HepG2 (cell line): ENCODE measurements around the gene PLXNC1. TPM values are rescaled to one million over a fixed set of nuclear protein-coding genes. Genes with fewer than 3 reads are reported as not detected.

Experiments used
- ATAC-seq: fragments of 200-7000 bp; cut with Tn5 transposase; 3 replicates; pipeline ENCODE4 v1.9.1; 2020; ENCODE audit warnings: mild to moderate bottlenecking, moderate library complexity
- BruUV-seq: library from RNA; stranded (reverse); fragments of 400-500 nt; replicated peaks from 2 replicates; lab custom pipeline; 2021; lab: Mats Ljungman, UMichigan
- CTCF ChIA-PET: fragments of 300-600 bp; formaldehyde crosslinking; extraction: SDS; loops from one replicate; lab custom pipeline; 2021; ENCODE audit warnings: low total read pairs, inconsistent platforms, low intra/inter-chr PET ratio; lab: Yijun Ruan, JAX
- POLR2A ChIA-PET: fragments of 350-600 bp; sonication (Branson Sonifier 250); formaldehyde crosslinking; loops from one replicate; lab custom pipeline; 2020; ENCODE audit warnings: antibody characterized with exemption, inconsistent platforms; lab: Yijun Ruan, JAX
- DNase-seq: peaks from one replicate; pipeline ENCODE4 v3.0.0-alpha.2; 2015; ENCODE audit warnings: low spot score
- FAIRE-seq: peaks from 3 replicates; lab custom pipeline; 2011; peaks lifted over from hg19 to GRCh38; lab: Jason Lieb, UNC
- H2AFZ ChIP-seq: one replicate; pipeline ENCODE4 v1.6.1; 2011; ENCODE audit warnings: low read length, inconsistent platforms
- H3K27ac ChIP-seq: fragments of 300-600 bp; 3 replicates; pipeline ENCODE4 v1.8.0; 2011; ENCODE audit warnings: mixed run types, mild to moderate bottlenecking, mixed read lengths, low read length, inconsistent platforms; ENCODE audit not compliant: insufficient read depth; ENCODE audit errors: extremely low read length
- H3K27me3 ChIP-seq, 2 experiments: fragments of 200-600 bp in 1 of 2; 2 replicates in 1 of 2; 3 replicates in 1 of 2; pipeline versions ENCODE4 v1.6.0 to v1.8.0; 2011; ENCODE audit warnings: low read length in 2 of 2, mild to moderate bottlenecking in 2 of 2, moderate library complexity in 2 of 2, inconsistent platforms in 1 of 2; ENCODE audit not compliant: insufficient read depth in 2 of 2, control insufficient read depth in 1 of 2
- H3K36me3 ChIP-seq, 2 experiments: fragments of 200-600 bp in 1 of 2; replicated peaks in 1 of 2; 2 replicates in 1 of 2; 3 replicates in 1 of 2; pipeline versions ENCODE4 v1.5.1 to v1.8.0; 2011; ENCODE audit warnings: low read length in 2 of 2, inconsistent platforms in 1 of 2; ENCODE audit not compliant: insufficient read depth in 2 of 2, control insufficient read depth in 1 of 2
- H3K4me1 ChIP-seq: 2 replicates; pipeline ENCODE4 v1.5.1; 2012; ENCODE audit warnings: low read length, inconsistent platforms; ENCODE audit not compliant: insufficient read depth
- H3K4me2 ChIP-seq: 2 replicates; pipeline ENCODE4 v1.6.0; 2011; ENCODE audit warnings: low read depth, low read length, inconsistent platforms
- H3K4me3 ChIP-seq, 3 experiments: fragments of 200-600 bp in 1 of 3; sonication (generic), shearing (Covaris generic) in 1 of 3; replicated peaks in 1 of 3; 2 replicates each; pipeline ENCODE4 v1.5.1; 2011 to 2016; ENCODE audit warnings: low read length in 3 of 3, inconsistent platforms in 2 of 3, low read depth in 2 of 3, mild to moderate bottlenecking in 2 of 3, control low read depth in 1 of 3, mixed read lengths in 1 of 3; ENCODE audit not compliant: insufficient read depth in 1 of 3
- H3K79me2 ChIP-seq: one replicate; pipeline ENCODE4 v1.6.1; 2011; ENCODE audit warnings: low read length, inconsistent platforms; ENCODE audit not compliant: insufficient read depth
- H3K9ac ChIP-seq: 2 replicates; pipeline ENCODE4 v1.6.0; 2011; ENCODE audit warnings: mild to moderate bottlenecking, low read depth, low read length, inconsistent platforms; ENCODE audit not compliant: insufficient read depth
- H3K9me3 ChIP-seq: 2 replicates; pipeline ENCODE4 v1.5.1; 2012; ENCODE audit warnings: mild to moderate bottlenecking, low read length
- H4K20me1 ChIP-seq: 2 replicates; pipeline ENCODE4 v1.6.0; 2011; ENCODE audit warnings: inconsistent platforms, mild to moderate bottlenecking, low read length, moderate library complexity; ENCODE audit not compliant: insufficient read depth
- EP300 ChIP-seq, 3 experiments: sonication (generic) in 1 of 3; formaldehyde crosslinking in 1 of 3; IDR thresholded peaks; 2 replicates each; pipeline versions ENCODE4 v1.5.1 to v1.6.1; 2011 to 2020; ENCODE audit warnings: low read depth in 2 of 3, low read length in 2 of 3, borderline replicate concordance in 1 of 3, improper control_type of control experiment in 1 of 3, mild to moderate bottlenecking in 1 of 3, missing genetic modification reagents in 1 of 3, moderate library complexity in 1 of 3
- JARID2 ChIP-seq: sonication (generic); formaldehyde crosslinking; IDR thresholded peaks from 2 replicates; pipeline ENCODE4 v1.8.1; 2023; ENCODE audit warnings: missing genetic modification reagents, inconsistent platforms; ENCODE audit not compliant: insufficient replicate concordance
- PAX8 ChIP-seq: sonication (generic); formaldehyde crosslinking; IDR thresholded peaks from 2 replicates; pipeline ENCODE4 v1.8.0; 2022; ENCODE audit warnings: mild to moderate bottlenecking, missing genetic modification reagents, borderline replicate concordance
- RNF2 ChIP-seq: fragments of 450-650 bp; conservative IDR thresholded peaks from 2 replicates; pipeline ENCODE4 v1.6.1; 2016; ENCODE audit warnings: low read depth
- SOX13 ChIP-seq, 3 experiments: fragments of 450-650 bp in 1 of 3; sonication (generic) in 1 of 3; formaldehyde crosslinking in 1 of 3; IDR thresholded peaks in 2 of 3; conservative IDR thresholded peaks in 1 of 3; 2 replicates each; pipeline versions ENCODE4 v1.5.0 to v1.6.1; 2016 to 2020; ENCODE audit warnings: antibody characterized with exemption in 1 of 3, mild to moderate bottlenecking in 1 of 3, missing compliant biosample characterization in 1 of 3, missing genetic modification reagents in 1 of 3, moderate library complexity in 1 of 3
- ZNF367 ChIP-seq: sonication (generic); formaldehyde crosslinking; IDR thresholded peaks from 2 replicates; pipeline ENCODE4 v1.4.0; 2020; ENCODE audit warnings: missing genetic modification reagents, borderline replicate concordance
- ZNF431 ChIP-seq: sonication (generic); formaldehyde crosslinking; IDR thresholded peaks from 2 replicates; pipeline ENCODE4 v1.9.0; 2022; ENCODE audit warnings: missing genetic modification reagents, low read depth, mild to moderate bottlenecking, borderline replicate concordance
- ZNF780A ChIP-seq: sonication (generic); formaldehyde crosslinking; IDR thresholded peaks from 2 replicates; pipeline ENCODE4 v1.8.0; 2022; ENCODE audit warnings: mild to moderate bottlenecking, missing genetic modification reagents, moderate library complexity
- WGBS: methylation state at CpG from one replicate; pipeline ENCODE4 v1.1.6; 2017; ENCODE audit warnings: low lambda C conversion rate; 5-methylcytosine and 5-hydroxymethylcytosine counted together
- in situ Hi-C: cut with HindIII; loops from 2 replicates; pipeline ENCODE4 v1.10.0; 2017; ENCODE audit warnings: low pct_unique_long_range_greater_than_20kb; ENCODE audit not compliant: extremely low pct_ligation_motif_present
- intact Hi-C: fragments of 100-400 bp; cut with micrococcal nuclease; formaldehyde crosslinking; loops from one replicate; pipeline ENCODE4 v1.10.0; 2022; ENCODE audit not compliant: unreplicated experiment
- polyA plus RNA-seq, 8 experiments: library from polyadenylated mRNA; depleted of rRNA in 3 of 8; stranded (reverse) in 7 of 8; unstranded in 1 of 8; fragments of >200 nt; fragmentation: Illumina TruSeq in 4 of 8; extraction: Trizol in 4 of 8; gene quantifications; 2 replicates each; pipeline versions ENCODE4 v1.2.1 to v1.2.3, GENCODE V29; 2011 to 2016; ENCODE audit warnings: low read depth in 4 of 8, missing spikeins in 1 of 8, mixed read lengths in 1 of 8; ENCODE audit not compliant: insufficient read depth in 1 of 8
- total RNA-seq, 5 experiments: library from RNA; depleted of rRNA; stranded (reverse); fragments of >200 nt; fragmentation: Illumina TruSeq; extraction: Trizol; gene quantifications; 2 replicates each; pipeline ENCODE4 v1.2.3, GENCODE V29; 2016; ENCODE audit warnings: low read depth in 1 of 5
- TF ChIP-seq, protein P1 (sequence below): sonication (generic); formaldehyde crosslinking; IDR thresholded peaks from 2 replicates; pipeline ENCODE4 v1.4.0; 2020; ENCODE audit warnings: missing genetic modification reagents, borderline replicate concordance
- TF ChIP-seq, protein P2 (sequence below): sonication (generic); formaldehyde crosslinking; IDR thresholded peaks from 2 replicates; pipeline ENCODE4 v1.8.0; 2022; ENCODE audit warnings: mild to moderate bottlenecking, missing genetic modification reagents, moderate library complexity
- TF ChIP-seq, protein P3 (sequence below): IDR thresholded peaks from 2 replicates; pipeline ENCODE4 v1.6.1; 2016; ENCODE audit warnings: missing compliant biosample characterization, missing genetic modification reagents, borderline replicate concordance

PLXNC1 gene
- total and polyA plus RNA-seq, 2 of the 13 experiments (the other 11 are each of a cell fraction or from before 2014, with no cell fraction given), result 6.6 to 11.2 TPM

DNA sequence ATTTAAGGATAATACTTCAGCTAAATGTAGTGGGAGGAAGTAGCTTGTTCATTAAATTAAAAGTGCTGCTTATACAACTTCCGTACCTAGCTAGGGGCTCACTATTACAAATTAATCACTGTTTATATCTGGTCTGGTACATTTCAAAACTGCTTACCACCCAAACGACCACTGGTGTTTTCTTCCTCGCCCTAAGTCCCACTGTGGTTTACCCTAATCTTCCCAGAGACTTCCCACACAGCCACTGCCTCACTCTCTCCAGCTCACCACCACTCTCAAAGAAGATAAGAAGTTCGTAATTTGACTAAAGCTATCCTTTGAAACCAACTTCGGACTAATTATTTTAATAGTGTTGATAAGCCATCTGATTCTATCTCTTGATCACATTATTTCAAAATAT lies 62.6 kb downstream of the PLXNC1 start:
- no peak overlapping the region for H3K9ac ChIP-seq
- H2AFZ ChIP-seq, result no peak overlapping the region
- ATAC-seq (no peak), DNase-seq (no peak), FAIRE-seq (no peak)
- intact Hi-C loops (no loop called here), in situ Hi-C loops (no loop called here)
- 0 out of 5 replicates have a peak, but pooled peaks cover 1 to 11% of the 10 kb centered on the region in 2 experiments for H3K36me3 ChIP-seq
- peaks cover 14% of the 10 kb centered on the region; the same call in 1 of the 2 replicates for H3K4me1 ChIP-seq
- H3K27ac ChIP-seq, result no peak overlapping the region
- no peaks in the 10 kb centered on the region for H3K9me3 ChIP-seq
- no peak overlapping the region for H3K4me3 ChIP-seq
- no peak overlapping the region for H3K4me2 ChIP-seq
- no TSS peak for BruUV-seq
- WGBS, result 75% methylated on average over 5 of the region's 5 CpGs
- H3K27me3 ChIP-seq, result no peaks in the 10 kb centered on the region
- H3K79me2 ChIP-seq, result no peaks in the 10 kb centered on the region
- ChIA-PET CTCF (no interaction called here), POLR2A (interaction anchor here (1.4 kb wide), 1 partner anchor 27 kb away, joined by 3 read pairs; no protein-coding TSS in a partner anchor)
- no peaks in the 10 kb centered on the region for H4K20me1 ChIP-seq
- TF ChIP-seq, protein P1, sequence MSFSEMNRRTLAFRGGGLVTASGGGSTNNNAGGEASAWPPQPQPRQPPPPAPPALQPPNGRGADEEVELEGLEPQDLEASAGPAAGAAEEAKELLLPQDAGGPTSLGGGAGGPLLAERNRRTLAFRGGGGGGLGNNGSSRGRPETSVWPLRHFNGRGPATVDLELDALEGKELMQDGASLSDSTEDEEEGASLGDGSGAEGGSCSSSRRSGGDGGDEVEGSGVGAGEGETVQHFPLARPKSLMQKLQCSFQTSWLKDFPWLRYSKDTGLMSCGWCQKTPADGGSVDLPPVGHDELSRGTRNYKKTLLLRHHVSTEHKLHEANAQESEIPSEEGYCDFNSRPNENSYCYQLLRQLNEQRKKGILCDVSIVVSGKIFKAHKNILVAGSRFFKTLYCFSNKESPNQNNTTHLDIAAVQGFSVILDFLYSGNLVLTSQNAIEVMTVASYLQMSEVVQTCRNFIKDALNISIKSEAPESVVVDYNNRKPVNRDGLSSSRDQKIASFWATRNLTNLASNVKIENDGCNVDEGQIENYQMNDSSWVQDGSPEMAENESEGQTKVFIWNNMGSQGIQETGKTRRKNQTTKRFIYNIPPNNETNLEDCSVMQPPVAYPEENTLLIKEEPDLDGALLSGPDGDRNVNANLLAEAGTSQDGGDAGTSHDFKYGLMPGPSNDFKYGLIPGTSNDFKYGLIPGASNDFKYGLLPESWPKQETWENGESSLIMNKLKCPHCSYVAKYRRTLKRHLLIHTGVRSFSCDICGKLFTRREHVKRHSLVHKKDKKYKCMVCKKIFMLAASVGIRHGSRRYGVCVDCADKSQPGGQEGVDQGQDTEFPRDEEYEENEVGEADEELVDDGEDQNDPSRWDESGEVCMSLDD, result no peak
- TF ChIP-seq PAX8, result no peak
- no peak for TF ChIP-seq ZNF367
- TF ChIP-seq, protein P2, sequence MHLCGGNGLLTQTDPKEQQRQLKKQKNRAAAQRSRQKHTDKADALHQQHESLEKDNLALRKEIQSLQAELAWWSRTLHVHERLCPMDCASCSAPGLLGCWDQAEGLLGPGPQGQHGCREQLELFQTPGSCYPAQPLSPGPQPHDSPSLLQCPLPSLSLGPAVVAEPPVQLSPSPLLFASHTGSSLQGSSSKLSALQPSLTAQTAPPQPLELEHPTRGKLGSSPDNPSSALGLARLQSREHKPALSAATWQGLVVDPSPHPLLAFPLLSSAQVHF (CRISPR knock-in tag), result no peak
- no peak for TF ChIP-seq SOX13 (IDR thresholded peaks at IDR 0.05)
- no peak for TF ChIP-seq SOX13 (CRISPR knock-in tag; conservative IDR thresholded peaks at IDR 0.05 in 1 of 2, IDR thresholded peaks at IDR 0.05 in 1 of 2)
- TF ChIP-seq RNF2, result no peak
- no peak for TF ChIP-seq ZNF780A (CRISPR knock-in tag)
- TF ChIP-seq, protein P3, sequence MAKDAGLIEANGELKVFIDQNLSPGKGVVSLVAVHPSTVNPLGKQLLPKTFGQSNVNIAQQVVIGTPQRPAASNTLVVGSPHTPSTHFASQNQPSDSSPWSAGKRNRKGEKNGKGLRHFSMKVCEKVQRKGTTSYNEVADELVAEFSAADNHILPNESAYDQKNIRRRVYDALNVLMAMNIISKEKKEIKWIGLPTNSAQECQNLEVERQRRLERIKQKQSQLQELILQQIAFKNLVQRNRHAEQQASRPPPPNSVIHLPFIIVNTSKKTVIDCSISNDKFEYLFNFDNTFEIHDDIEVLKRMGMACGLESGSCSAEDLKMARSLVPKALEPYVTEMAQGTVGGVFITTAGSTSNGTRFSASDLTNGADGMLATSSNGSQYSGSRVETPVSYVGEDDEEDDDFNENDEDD, result no peak
- no peak for TF ChIP-seq EP300 (IDR thresholded peaks at IDR 0.05; ENCODE audit: low read depth in 2 of 2, low read length in 2 of 2)
- TF ChIP-seq EP300 (CRISPR knock-in tag; IDR thresholded peaks at IDR 0.05; ENCODE audit: borderline replicate concordance), result no peak
- TF ChIP-seq ZNF431 (CRISPR knock-in tag), result no peak
- TF ChIP-seq JARID2 (CRISPR knock-in tag), result no peak
